ENCODE results near the gene KLHL35.
A peak's percentile ranks its signal among the peaks of the same experiment; 100 is the strongest.

KLHL35 gene

DNA sequence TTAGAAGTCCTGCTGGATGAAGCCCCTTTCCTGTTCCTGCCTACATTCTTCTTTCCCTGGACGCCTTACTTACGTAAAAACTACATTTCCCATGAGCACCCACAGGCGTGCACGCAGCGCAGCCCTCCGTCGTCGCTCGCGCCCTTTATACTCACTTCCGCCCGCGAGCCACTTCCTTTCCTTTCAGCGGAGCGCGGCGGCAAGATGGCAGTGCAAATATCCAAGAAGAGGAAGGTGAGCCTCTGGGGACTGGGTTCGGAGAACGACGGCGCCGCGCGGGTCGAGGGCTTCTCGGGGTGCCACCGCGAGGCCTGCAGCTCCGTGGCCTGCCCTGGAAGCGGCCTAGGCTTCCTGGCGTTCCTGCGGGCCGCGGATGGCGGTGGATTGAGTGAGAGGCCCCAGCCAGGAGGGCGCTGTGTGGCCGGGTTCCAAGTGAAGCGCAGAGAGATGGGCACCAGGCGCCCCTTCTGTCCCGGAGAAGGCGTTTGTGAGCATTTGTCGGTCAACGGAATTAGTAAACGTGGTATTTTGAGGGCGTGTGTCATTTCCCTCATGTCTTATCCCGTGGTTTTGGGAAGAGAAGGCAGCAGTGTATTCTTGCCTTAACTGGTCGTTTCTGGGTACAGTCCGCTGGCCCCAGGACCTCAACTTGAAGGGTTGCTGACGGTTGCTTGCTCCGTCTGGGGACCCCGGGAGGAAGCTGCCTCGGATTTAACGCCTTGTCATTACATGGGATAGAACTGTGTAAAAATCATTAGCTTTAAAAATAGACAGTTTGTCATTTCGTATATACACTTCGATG lies 33.5 kb downstream of the KLHL35 start, which contains the start of gene RPS3:
TSS of gene RPS3 (plus strand) at position 175 of the 802 bp plus-strand sequence. CDS start at position 205, 30 bp downstream.
- peak; percentile 96 for DNase-seq (ENCODE audit: low read depth)
- H3K4me3 ChIP-seq (ENCODE audit: low read depth, low read length): peak within 1 kb of the TSS; percentile 95
- TF ChIP-seq, protein P1, sequence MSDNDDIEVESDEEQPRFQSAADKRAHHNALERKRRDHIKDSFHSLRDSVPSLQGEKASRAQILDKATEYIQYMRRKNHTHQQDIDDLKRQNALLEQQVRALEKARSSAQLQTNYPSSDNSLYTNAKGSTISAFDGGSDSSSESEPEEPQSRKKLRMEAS (IDR thresholded peaks at IDR 0.05; ENCODE audit: low read depth, low read length): peak; percentile 85
- TF ChIP-seq, protein P2, sequence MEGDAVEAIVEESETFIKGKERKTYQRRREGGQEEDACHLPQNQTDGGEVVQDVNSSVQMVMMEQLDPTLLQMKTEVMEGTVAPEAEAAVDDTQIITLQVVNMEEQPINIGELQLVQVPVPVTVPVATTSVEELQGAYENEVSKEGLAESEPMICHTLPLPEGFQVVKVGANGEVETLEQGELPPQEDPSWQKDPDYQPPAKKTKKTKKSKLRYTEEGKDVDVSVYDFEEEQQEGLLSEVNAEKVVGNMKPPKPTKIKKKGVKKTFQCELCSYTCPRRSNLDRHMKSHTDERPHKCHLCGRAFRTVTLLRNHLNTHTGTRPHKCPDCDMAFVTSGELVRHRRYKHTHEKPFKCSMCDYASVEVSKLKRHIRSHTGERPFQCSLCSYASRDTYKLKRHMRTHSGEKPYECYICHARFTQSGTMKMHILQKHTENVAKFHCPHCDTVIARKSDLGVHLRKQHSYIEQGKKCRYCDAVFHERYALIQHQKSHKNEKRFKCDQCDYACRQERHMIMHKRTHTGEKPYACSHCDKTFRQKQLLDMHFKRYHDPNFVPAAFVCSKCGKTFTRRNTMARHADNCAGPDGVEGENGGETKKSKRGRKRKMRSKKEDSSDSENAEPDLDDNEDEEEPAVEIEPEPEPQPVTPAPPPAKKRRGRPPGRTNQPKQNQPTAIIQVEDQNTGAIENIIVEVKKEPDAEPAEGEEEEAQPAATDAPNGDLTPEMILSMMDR (IDR thresholded peaks at IDR 0.05; ENCODE audit: low read depth, low read length): peak; percentile 12
- TF ChIP-seq POLR2A (IDR thresholded peaks at IDR 0.05; ENCODE audit: extremely low read depth, insufficient read length): peak; percentile 99
- TF ChIP-seq MYC (IDR thresholded peaks at IDR 0.05; ENCODE audit: low read depth, low read length): peak; percentile 98

DNA sequence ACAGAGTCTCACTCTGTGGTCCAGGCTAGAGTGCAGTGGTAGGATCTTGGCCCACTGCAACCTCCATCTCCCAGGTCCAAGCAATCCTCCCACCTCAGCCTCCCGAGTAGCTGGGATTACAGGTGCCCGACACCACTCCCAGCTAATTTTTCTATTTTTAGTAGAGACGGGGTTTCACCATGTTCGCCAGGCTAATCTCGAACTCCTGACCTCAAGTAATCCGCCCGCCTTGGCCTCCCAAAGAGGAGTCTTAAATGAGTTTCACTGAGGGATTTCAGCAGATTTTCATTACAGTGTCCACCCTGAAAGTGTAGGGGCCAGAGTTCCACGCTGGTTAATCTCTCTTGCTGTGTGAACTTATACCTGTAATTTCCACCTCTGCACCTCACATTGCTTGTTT lies 34.1 kb downstream of the KLHL35 start:
- TF ChIP-seq MYC (IDR thresholded peaks at IDR 0.05; ENCODE audit: low read depth, low read length) (no peak), POLR2A (IDR thresholded peaks at IDR 0.05; ENCODE audit: extremely low read depth, insufficient read length) (no peak)
- TF ChIP-seq, protein P1 (IDR thresholded peaks at IDR 0.05; ENCODE audit: low read depth, low read length): no peak
- TF ChIP-seq, protein P2 (IDR thresholded peaks at IDR 0.05; ENCODE audit: low read depth, low read length): no peak
- no peak for DNase-seq (ENCODE audit: low read depth)
- H3K4me3 ChIP-seq (ENCODE audit: low read depth, low read length): no peak overlapping the region

DNA sequence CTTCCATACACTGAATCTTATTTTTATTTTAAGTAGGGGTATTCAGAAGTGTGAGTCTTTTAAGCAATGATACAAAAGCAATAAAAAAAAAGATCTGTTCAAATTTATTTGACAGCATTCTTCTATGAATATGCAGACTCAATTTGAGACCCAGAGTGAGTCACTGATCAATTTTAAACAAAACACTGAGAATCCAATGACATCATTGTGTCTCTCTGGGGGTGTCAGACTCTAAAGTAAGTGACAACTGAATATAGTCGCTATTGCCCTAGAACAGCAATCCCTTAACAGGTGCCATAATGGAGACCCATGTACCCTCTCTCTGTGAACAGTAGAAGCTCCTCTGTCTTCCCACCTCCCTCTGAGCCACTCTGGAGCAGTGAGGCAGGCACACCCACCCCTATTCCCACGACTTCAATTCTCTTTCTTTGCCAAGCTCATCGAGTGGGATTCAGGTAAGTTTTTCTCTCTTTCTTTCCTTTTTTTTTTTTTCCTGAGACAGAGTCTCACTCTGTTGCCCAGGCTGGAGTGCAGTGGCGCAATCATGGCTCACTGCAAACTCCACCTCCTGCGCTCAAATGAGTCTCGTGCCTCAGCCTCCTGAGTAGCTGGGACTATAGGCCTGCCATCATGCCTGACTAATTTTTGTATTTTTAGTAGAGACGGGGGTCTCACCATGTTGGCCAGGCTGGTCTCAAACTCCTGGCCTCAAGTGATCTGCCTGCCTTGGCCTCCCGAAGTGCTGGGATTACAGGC lies 38.7 kb downstream of the KLHL35 start:
- no peak overlapping the region for H3K4me3 ChIP-seq (ENCODE audit: low read depth, low read length)
- TF ChIP-seq POLR2A (IDR thresholded peaks at IDR 0.05; ENCODE audit: extremely low read depth, insufficient read length) (no peak), MYC (IDR thresholded peaks at IDR 0.05; ENCODE audit: low read depth, low read length) (no peak)
- TF ChIP-seq, protein P2 (IDR thresholded peaks at IDR 0.05; ENCODE audit: low read depth, low read length): no peak
- TF ChIP-seq, protein P1 (IDR thresholded peaks at IDR 0.05; ENCODE audit: low read depth, low read length): no peak
- DNase-seq (ENCODE audit: low read depth): no peak

DNA sequence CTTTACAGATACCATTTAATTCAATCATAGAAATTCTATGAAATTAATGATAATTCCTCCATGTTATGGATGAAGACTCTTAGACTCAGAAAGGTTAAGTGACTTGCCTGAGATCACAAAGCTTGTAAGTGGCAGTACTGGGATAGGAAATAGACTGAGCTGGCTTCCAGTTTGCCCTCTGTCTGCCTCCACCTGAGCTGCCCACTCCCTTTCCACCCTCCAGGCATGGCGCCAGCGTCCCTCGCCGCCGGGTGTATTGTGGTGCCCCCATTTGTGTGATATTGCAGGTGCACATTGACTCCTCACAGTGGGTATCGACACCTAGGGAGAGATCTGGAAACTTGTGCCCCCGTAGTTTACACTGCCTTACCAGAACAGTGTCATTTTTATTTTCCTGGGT lies 43.1 kb downstream of the KLHL35 start:
- no peak overlapping the region for H3K4me3 ChIP-seq (ENCODE audit: low read depth, low read length)
- TF ChIP-seq POLR2A (IDR thresholded peaks at IDR 0.05; ENCODE audit: extremely low read depth, insufficient read length) (no peak), MYC (IDR thresholded peaks at IDR 0.05; ENCODE audit: low read depth, low read length) (no peak)
- TF ChIP-seq, protein P1 (IDR thresholded peaks at IDR 0.05; ENCODE audit: low read depth, low read length): no peak
- TF ChIP-seq, protein P2 (IDR thresholded peaks at IDR 0.05; ENCODE audit: low read depth, low read length): no peak
- DNase-seq (ENCODE audit: low read depth): no peak

DNA sequence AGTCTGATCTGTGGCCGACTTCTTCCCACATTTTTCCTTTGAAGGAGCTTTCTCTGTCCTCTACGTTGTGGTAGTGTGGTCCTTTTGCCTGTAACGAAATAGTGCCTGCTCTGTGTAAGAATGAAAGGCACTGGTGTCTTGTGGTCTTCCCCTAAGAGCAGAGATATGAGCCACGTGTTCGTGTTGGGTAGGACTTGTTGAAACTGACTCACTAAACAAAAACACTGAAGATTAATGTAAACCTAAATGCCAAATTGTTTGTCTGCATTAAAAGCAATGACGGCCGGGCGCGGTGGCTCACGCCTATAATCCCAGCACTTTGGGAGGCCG lies 43.8 kb downstream of the KLHL35 start:
- TF ChIP-seq POLR2A (IDR thresholded peaks at IDR 0.05; ENCODE audit: extremely low read depth, insufficient read length): no peak
- TF ChIP-seq MYC (IDR thresholded peaks at IDR 0.05; ENCODE audit: low read depth, low read length): no peak
- TF ChIP-seq, protein P2 (IDR thresholded peaks at IDR 0.05; ENCODE audit: low read depth, low read length): no peak
- TF ChIP-seq, protein P1 (IDR thresholded peaks at IDR 0.05; ENCODE audit: low read depth, low read length): no peak
- no peak for DNase-seq (ENCODE audit: low read depth)
- H3K4me3 ChIP-seq (ENCODE audit: low read depth, low read length): no peak overlapping the region
